Common myeloid progenitor, CD34-positive (primary cell): ENCODE measurements around the gene KRT32.

Experiments
- CTCF ChIA-PET: fragments of 350-600 bp; sonication (Branson Sonifier 250); formaldehyde crosslinking; loops from one replicate; lab custom pipeline; 2021; ENCODE audit warnings: antibody characterized with exemption; lab: Charles Lee
- POLR2A ChIA-PET: fragments of 350-600 bp; sonication (Branson Sonifier 250); formaldehyde crosslinking; loops from one replicate; lab custom pipeline; 2021; ENCODE audit warnings: antibody characterized with exemption; lab: Charles Lee
- DNase-seq, 3 donors: peaks; one replicate each; pipeline versions ENCODE4 v3.0.0 to v3.0.0-alpha.2; 2013
- H3K27ac ChIP-seq, 2 experiments: 1 replicate in 1 of 2; 2 replicates in 1 of 2; pipeline ENCODE4 v1.7.0; 2013; ENCODE audit warnings: inconsistent platforms in 2 of 2, low read length in 2 of 2, mild to moderate bottlenecking in 2 of 2, low read depth in 1 of 2, moderate library complexity in 1 of 2; ENCODE audit not compliant: severe bottlenecking in 2 of 2, insufficient read depth in 1 of 2, poor library complexity in 1 of 2
- H3K27me3 ChIP-seq, 5 experiments: replicated peaks in 2 of 5; 1 replicate in 3 of 5; 2 replicates in 2 of 5; pipeline versions ENCODE4 v1.6.1 to v1.7.0; 2013; ENCODE audit warnings: low read length in 4 of 5, mild to moderate bottlenecking in 2 of 5, moderate library complexity in 2 of 5, inconsistent platforms in 1 of 5; ENCODE audit not compliant: insufficient read depth in 5 of 5, control insufficient read depth in 4 of 5
- H3K36me3 ChIP-seq, 4 experiments: 1 replicate in 2 of 4; 2 replicates in 2 of 4; pipeline versions ENCODE4 v1.6.1 to v1.7.0; 2013; ENCODE audit warnings: low read length in 3 of 4, control low read depth in 1 of 4, mild to moderate bottlenecking in 1 of 4; ENCODE audit not compliant: control insufficient read depth in 4 of 4, insufficient read depth in 4 of 4
- H3K4me1 ChIP-seq, 4 experiments: 1 replicate in 3 of 4; 2 replicates in 1 of 4; pipeline versions ENCODE4 v1.6.1 to v1.7.1; 2013; ENCODE audit warnings: low read length in 3 of 4, mild to moderate bottlenecking in 3 of 4, control low read depth in 1 of 4, inconsistent platforms in 1 of 4, moderate library complexity in 1 of 4; ENCODE audit not compliant: control insufficient read depth in 4 of 4, insufficient read depth in 4 of 4; ENCODE audit errors: control extremely low read depth in 1 of 4
- H3K4me3 ChIP-seq, 7 experiments: 1 replicate in 4 of 7; 2 replicates in 3 of 7; pipeline versions ENCODE4 v1.5.1 to v1.7.0; 2013; ENCODE audit warnings: mild to moderate bottlenecking in 7 of 7, low read length in 6 of 7, moderate library complexity in 6 of 7, inconsistent platforms in 2 of 7, low read depth in 2 of 7, control low read depth in 1 of 7; ENCODE audit not compliant: insufficient read depth in 4 of 7, control insufficient read depth in 1 of 7; ENCODE audit errors: extremely low read depth in 1 of 7
- H3K9me3 ChIP-seq, 5 experiments: 1 replicate in 4 of 5; 2 replicates in 1 of 5; pipeline versions ENCODE4 v1.6.1 to v1.7.1; 2013; ENCODE audit warnings: low read length in 4 of 5, mild to moderate bottlenecking in 2 of 5, inconsistent platforms in 1 of 5, low read depth in 1 of 5, moderate library complexity in 1 of 5; ENCODE audit not compliant: control insufficient read depth in 4 of 5, insufficient read depth in 2 of 5; ENCODE audit errors: control extremely low read depth in 1 of 5
- WGBS: methylation state at CpG from one replicate; pipeline ENCODE4 v1.1.5; 2013; ENCODE audit not compliant: insufficient coverage; 5-methylcytosine and 5-hydroxymethylcytosine counted together

Gene KRT32

GRCh38 chr17:41510251-41511065 lies 43.3 kb upstream of the KRT32 start:
- no peak overlapping the region for H3K4me3 ChIP-seq
- no peak overlapping the region for H3K27ac ChIP-seq
- no peak for DNase-seq
- H3K27me3 ChIP-seq: peaks cover 0 to 2% (median 0%) of the 10 kb centered on the region in 5 experiments
- no peaks in the 10 kb centered on the region for H3K36me3 ChIP-seq
- H3K9me3 ChIP-seq: no peaks in the 10 kb centered on the region
- peaks cover 0 to 8% (median 4%) of the 10 kb centered on the region in 4 experiments for H3K4me1 ChIP-seq
- POLR2A ChIA-PET: no interaction called here
- CTCF ChIA-PET: no interaction called here
- 95% methylated on average over 6 of the region's 7 CpGs for WGBS

GRCh38 chr17:41507315-41507880 lies 40.2 kb upstream of the KRT32 start:
- DNase-seq: no peak
- Histone ChIP-seq H3K9me3 (no peaks in the 10 kb centered on the region), H3K36me3 (no peaks in the 10 kb centered on the region), H3K4me1 (peaks cover 0 to 2% (median 1%) of the 10 kb centered on the region in 4 experiments), H3K27me3 (peaks cover 0 to 2% (median 0%) of the 10 kb centered on the region in 5 experiments), H3K4me3 (no peak overlapping the region), H3K27ac (no peak overlapping the region)
- WGBS: 74% methylated on average over 7 of the region's 10 CpGs
- ChIA-PET POLR2A (no interaction called here), CTCF (no interaction called here)

- H3K27me3 ChIP-seq: peaks cover 0 to 2% (median 0%) of the 10 kb centered on the region in 5 experiments
- ChIA-PET CTCF (no interaction called here), POLR2A (no interaction called here)
- H3K27ac ChIP-seq: no peak overlapping the region
- peak in 1 of 3 donors; percentile 17 for DNase-seq
- no peak overlapping the region for H3K4me3 ChIP-seq
- no peaks in the 10 kb centered on the region for H3K9me3 ChIP-seq
- 91% methylated on average over 8 of the region's 14 CpGs for WGBS
- no peaks in the 10 kb centered on the region for H3K4me1 ChIP-seq
- H3K36me3 ChIP-seq: no peaks in the 10 kb centered on the region
These were observed 38.9 kb upstream of the KRT32 start for GRCh38 chr17:41505809-41506767.

- CTCF ChIA-PET: no interaction called here
These were observed 38.0 kb upstream of the KRT32 start, which contains the start of gene KRT13 for GRCh38 chr17:41505007-41505808. Gene KRT13, minus strand, starts transcription at chr17:41505612. Its CDS starts 62 bp downstream, at chr17:41505550.

GRCh38 chr17:41504246-41504977 lies 37.2 kb upstream of the KRT32 start:
- Histone ChIP-seq H3K36me3 (no peaks in the 10 kb centered on the region), H3K4me1 (no peaks in the 10 kb centered on the region), H3K27ac (no peak overlapping the region), H3K4me3 (no peak overlapping the region), H3K27me3 (peaks cover 0 to 2% (median 0%) of the 10 kb centered on the region in 5 experiments), H3K9me3 (no peaks in the 10 kb centered on the region)
- ChIA-PET POLR2A (no interaction called here), CTCF (no interaction called here)
- DNase-seq: no peak
- WGBS: 98% methylated on average over 7 of the region's 8 CpGs

More at GRCh38 chr17:41505007-41505808, 38.0 kb upstream of the KRT32 start, which contains the start of gene KRT13:
- Histone ChIP-seq H3K27me3 (peaks cover 0 to 2% (median 0%) of the 10 kb centered on the region in 5 experiments), H3K4me3 (no peak within 1 kb of the TSS), H3K36me3 (no peaks in the 10 kb centered on the region), H3K4me1 (no peaks in the 10 kb centered on the region), H3K27ac (no peak within 1 kb of the TSS), H3K9me3 (no peaks in the 10 kb centered on the region)
- no peak for DNase-seq
- 96% methylated on average over 5 of the region's 17 CpGs for WGBS
- POLR2A ChIA-PET: no interaction called here

GRCh38 chr17:41503202-41503601 lies 36.0 kb upstream of the KRT32 start:
- WGBS: 100% methylated on average over 1 of the region's 9 CpGs

More at GRCh38 chr17:41503202-41503601, 36.0 kb upstream of the KRT32 start:
- POLR2A ChIA-PET: no interaction called here
- CTCF ChIA-PET: no interaction called here
- no peak for DNase-seq
- no peak overlapping the region for H3K27ac ChIP-seq
- H3K36me3 ChIP-seq: no peaks in the 10 kb centered on the region
- peaks cover 0 to 2% (median 0%) of the 10 kb centered on the region in 5 experiments for H3K27me3 ChIP-seq
- H3K4me1 ChIP-seq: peaks cover 0 to 5% (median 0%) of the 10 kb centered on the region in 4 experiments
- no peaks in the 10 kb centered on the region for H3K9me3 ChIP-seq
- H3K4me3 ChIP-seq: no peak overlapping the region
